A673 (cell line): ENCODE results near the gene ARHGAP30.

Experiments used
- CTCF ChIP-seq: fragments of 300-800, 200-600 bp; sonication (generic); conservative IDR thresholded peaks from 2 replicates; pipeline ENCODE4 v1.5.1; 2017; ENCODE audit warnings: low read depth, mild to moderate bottlenecking, antibody characterized with exemption, low read length, moderate library complexity, mixed read lengths
- EZH2 ChIP-seq: fragments of 200-600 bp; sonication (generic); IDR thresholded peaks from 2 replicates; pipeline ENCODE4 v1.6.1; 2017; ENCODE audit warnings: borderline replicate concordance, low read depth, mild to moderate bottlenecking, mixed read lengths, antibody characterized with exemption, low read length; ENCODE audit not compliant: poor library complexity, severe bottlenecking

GRCh38 chr1:161092621-161093028 is 22.9 kb upstream of the ARHGAP30 start:
- TF ChIP-seq CTCF (no peak), EZH2 (no peak)
